DMS153 treated with DMSO at 0.1 percent for 48 hours (cell line): ENCODE data around the gene GPX1.

Experiments
- DNase-seq: peaks from one replicate; lab custom pipeline; 2025; ENCODE audit not compliant: unreplicated experiment; lab: John Stamatoyannopoulos, UW

The GPX1 gene

DNA sequence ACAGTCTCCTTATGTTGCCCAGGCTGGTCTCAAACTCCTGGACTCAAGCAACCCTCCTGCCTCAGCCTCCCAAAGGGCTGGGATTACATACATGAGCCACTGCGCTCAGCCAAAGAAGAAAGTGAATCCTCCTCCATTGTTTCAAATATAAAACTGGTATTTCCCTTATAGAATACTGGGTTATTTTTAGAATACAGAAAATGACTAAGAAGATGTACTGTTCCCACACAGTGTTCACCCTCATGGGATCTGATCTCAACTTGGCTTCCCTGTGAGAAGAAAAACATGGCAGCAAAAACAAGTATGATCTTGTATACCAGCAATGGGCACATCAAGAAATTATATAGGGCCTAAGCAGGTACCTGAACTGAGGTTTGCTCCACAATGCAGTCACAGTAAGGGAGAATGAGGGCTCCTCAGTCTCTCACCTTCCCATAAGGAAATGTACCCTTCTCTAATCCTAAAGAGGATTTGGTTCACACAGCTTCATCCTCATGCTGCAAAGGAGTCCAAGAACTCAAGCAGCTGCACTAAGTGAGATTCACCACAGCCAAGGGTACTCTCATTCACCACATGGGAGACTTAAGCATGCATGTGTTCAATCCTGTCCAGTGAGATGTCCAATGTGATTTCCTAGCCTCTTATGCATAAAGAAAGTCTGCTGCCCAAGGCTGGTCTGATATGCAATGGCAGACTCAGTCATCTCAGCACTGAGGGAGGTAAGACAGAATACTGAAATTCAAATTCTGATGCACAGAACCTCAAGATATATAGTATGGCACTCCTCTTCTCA is 44.1 kb downstream of the GPX1 start:
- no peak for DNase-seq

DNA sequence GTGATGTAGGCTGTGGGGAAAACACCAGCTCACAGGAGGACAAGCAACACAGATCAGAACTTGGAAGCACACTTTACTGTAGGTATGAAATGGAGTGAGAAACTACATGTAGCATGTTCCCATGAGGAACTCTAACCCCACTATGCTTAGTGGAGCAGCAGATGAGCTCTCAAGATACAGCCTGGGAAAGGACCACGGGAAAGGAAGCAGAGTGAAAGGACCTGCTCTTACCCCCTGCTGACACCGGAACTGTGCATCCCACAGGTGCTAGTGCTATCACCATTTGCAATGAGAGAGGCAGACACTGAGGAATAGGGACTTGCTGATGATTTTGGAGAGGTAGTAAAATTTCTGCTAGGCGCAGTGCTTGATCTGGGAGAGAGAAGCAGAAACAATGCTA is 46.9 kb downstream of the GPX1 start:
- no peak for DNase-seq

DNA sequence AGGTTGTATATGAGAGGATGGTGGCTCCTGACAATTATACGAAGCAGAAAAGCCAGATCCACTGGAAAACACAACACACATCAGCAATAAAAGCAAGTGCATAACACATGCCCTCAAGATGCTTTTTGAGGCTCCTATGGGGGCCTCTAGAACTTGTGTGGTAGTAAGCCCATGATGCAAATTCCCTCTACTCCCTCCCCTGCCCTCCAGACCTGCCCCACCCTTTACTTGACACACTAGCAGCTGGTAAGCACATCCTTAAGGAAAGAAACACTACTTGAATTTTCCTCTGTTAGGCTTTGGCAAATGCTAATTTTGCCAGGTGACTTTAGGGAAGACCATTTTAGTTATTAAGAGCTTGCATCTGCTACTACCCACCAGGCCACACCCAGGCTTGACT is 47.5 kb downstream of the GPX1 start:
- no peak for DNase-seq
